ES-I3 (cell line): ENCODE data around the gene SH3TC1.

Source experiments
- H3K36me3 ChIP-seq: 2 replicates; pipeline ENCODE4 v1.6.1; 2013; ENCODE audit warnings: mild to moderate bottlenecking, low read length, control low read depth, moderate library complexity; ENCODE audit not compliant: insufficient read depth
- H3K4me1 ChIP-seq: 2 replicates; pipeline ENCODE4 v1.6.1; 2013; ENCODE audit warnings: mild to moderate bottlenecking, control low read depth, low read length; ENCODE audit not compliant: insufficient read depth
- H3K9ac ChIP-seq: 2 replicates; pipeline ENCODE4 v1.6.1; 2013; ENCODE audit warnings: low read depth, mild to moderate bottlenecking, low read length, moderate library complexity
- H3K9me3 ChIP-seq: 2 replicates; pipeline ENCODE4 v1.6.1; 2013; ENCODE audit warnings: mild to moderate bottlenecking, low read length, moderate library complexity; ENCODE audit not compliant: control insufficient read depth, insufficient read depth

The SH3TC1 gene

DNA sequence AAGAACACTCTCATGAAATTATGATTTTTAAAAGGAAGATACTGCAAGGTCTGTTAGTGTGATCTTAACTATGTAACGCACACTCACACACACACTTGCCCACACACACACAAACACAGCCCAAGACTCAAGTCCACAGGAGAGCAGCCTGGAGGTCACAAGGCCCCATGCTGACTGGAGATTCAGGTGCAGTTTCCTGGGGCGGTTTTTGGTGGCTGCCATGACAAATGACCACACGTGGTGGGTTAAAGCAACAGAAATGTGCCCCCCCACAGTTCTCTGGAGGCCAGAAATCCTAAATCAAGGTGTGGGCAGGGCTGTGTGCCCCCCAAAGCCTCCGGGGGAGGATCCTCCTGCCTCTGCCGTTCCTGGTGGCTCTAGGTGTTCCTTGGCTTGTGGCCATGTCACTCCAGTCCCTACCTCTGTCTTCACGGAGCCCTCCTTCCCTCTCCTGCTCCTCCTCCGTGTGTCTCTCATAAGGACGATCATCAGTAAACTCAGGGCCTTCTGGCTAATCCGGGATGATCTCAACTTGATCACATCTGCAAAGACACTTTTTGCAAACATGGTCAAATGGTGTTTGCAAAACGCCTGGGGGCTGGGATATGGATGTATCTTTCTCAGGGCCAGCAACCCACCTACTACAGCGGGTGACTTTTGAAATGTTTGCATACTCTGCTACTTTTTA is 60.8 kb downstream of the SH3TC1 start:
- H3K9ac ChIP-seq: no peak overlapping the region
- no peaks in the 10 kb centered on the region; the same call in 1 of the 2 replicates for H3K4me1 ChIP-seq
- no peaks in the 10 kb centered on the region for H3K9me3 ChIP-seq
- H3K36me3 ChIP-seq: no peaks in the 10 kb centered on the region

- Histone ChIP-seq H3K9ac (no peak overlapping the region), H3K36me3 (no peaks in the 10 kb centered on the region), H3K9me3 (no peaks in the 10 kb centered on the region), H3K4me1 (no peaks in the 10 kb centered on the region; the same call in 1 of the 2 replicates)
Observed at GRCh38 chr4:8260656-8261111, 61.6 kb downstream of the SH3TC1 start.

GRCh38 chr4:8261851-8262535 is 62.9 kb downstream of the SH3TC1 start:
- peaks cover 3% of the 10 kb centered on the region; the same call in 1 of the 2 replicates for H3K4me1 ChIP-seq
- H3K9ac ChIP-seq: no peak overlapping the region
- H3K9me3 ChIP-seq: no peaks in the 10 kb centered on the region
- no peaks in the 10 kb centered on the region for H3K36me3 ChIP-seq

DNA sequence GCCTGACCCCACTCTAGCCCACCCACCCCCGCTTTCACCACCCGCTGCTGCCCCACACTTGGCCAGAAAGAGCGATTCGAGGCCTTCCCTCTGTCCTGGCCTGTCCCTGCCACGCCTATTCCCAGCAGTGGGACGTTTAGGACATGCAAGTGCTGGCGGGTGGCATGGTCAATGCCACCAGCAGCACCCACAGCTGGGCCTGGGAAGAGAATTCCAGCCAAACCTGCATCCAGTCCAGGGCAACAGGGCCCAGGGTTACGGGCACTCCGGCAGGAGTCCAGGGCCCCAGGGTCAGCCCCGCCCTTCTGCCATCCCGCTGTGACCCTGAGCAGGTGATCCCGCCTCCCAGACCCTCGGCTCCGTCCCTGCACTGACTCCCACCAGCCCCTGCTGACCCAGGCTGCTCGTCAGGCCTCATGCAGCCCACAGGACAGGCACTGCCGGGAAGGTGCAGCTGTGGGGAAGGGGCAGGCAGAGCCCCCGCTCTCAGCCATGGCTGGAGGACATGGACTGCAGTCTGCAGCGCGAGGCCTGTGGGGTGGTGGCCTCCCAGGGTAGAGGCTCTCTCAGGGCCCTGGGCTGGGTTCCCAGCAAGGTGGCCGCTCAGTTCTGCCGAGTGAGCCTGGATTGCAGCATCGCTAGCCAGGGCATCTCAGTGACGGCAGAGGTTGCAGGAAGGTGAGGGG is 63.7 kb downstream of the SH3TC1 start:
- Histone ChIP-seq H3K9ac (no peak overlapping the region), H3K4me1 (peaks cover 4% of the 10 kb centered on the region; the same call in 1 of the 2 replicates), H3K9me3 (no peaks in the 10 kb centered on the region), H3K36me3 (no peaks in the 10 kb centered on the region)

GRCh38 chr4:8263397-8263796 is 64.3 kb downstream of the SH3TC1 start:
- H3K4me1 ChIP-seq: peaks cover 4% of the 10 kb centered on the region; the same call in 1 of the 2 replicates
- H3K9me3 ChIP-seq: no peaks in the 10 kb centered on the region
- no peaks in the 10 kb centered on the region for H3K36me3 ChIP-seq
- H3K9ac ChIP-seq: no peak overlapping the region

GRCh38 chr4:8264106-8264505 is 65.0 kb downstream of the SH3TC1 start:
- Histone ChIP-seq H3K36me3 (no peaks in the 10 kb centered on the region), H3K4me1 (peaks cover 5% of the 10 kb centered on the region; the same call in 1 of the 2 replicates), H3K9me3 (no peaks in the 10 kb centered on the region), H3K9ac (no peak overlapping the region)

DNA sequence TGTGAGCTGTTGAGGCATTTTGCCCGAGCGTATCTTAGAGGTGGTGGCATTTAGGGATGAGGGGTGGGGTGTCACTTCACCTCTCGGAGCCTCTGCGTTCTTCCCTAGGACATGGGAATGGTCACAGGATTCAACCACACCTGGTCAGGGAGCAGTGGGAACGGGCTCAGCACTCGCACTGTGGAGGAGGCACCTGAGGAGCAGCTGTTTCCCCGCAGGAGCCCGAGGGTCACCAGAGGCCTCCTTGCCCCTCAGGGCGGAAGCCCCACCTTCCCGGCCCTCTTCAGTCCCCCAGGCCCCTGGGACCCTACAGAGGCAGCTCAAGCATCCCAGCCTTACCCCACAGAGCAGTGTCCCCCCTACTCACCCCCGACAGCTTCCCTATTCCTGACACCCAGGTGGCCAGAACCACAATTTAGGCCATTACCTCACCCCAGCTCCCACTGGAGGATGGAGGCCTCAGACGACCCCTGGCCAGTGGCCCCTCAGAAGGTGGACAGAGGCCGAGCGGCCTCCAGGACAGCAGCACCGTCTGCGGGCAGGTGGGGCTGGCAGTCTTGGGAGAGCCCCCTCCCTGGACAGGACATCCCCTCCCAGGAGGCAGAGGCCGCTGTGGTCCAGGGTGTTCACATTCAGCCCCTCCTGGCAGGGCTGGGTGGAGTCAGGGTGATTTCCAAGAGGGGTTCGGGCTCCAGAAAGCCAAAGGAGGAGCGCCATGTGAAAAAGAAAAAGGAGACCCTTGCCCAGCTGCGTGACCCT is 66.3 kb downstream of the SH3TC1 start:
- H3K9ac ChIP-seq: no peak overlapping the region
- no peaks in the 10 kb centered on the region for H3K36me3 ChIP-seq
- peaks cover 8% of the 10 kb centered on the region; the same call in 1 of the 2 replicates for H3K4me1 ChIP-seq
- no peaks in the 10 kb centered on the region for H3K9me3 ChIP-seq

GRCh38 chr4:8266088-8266487 is 67.0 kb downstream of the SH3TC1 start:
- no peak overlapping the region for H3K9ac ChIP-seq
- no peaks in the 10 kb centered on the region for H3K36me3 ChIP-seq
- H3K9me3 ChIP-seq: no peaks in the 10 kb centered on the region
- H3K4me1 ChIP-seq: peaks cover 8% of the 10 kb centered on the region; the same call in 1 of the 2 replicates

DNA sequence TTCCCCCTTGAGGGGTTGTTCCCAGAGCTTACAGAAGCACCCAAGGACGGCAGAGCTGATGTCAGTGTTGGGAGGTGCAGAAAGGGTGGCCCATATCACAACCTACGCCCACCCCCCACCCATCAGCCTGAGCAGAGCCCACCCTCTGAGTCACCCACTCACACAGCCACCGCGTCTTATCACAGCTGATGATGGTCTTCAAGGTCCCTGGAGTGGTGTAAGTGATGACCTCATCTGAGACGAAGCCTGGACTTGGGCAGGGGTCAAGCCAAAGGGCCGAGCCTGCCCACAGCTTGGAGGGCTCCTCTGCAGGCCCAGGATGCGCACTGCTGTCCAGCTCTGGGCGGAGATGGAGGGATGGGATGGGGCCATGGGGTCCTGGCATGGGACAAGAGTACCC is 67.4 kb downstream of the SH3TC1 start:
- H3K9ac ChIP-seq: no peak overlapping the region
- no peaks in the 10 kb centered on the region for H3K36me3 ChIP-seq
- peaks cover 8% of the 10 kb centered on the region; the same call in 1 of the 2 replicates for H3K4me1 ChIP-seq
- H3K9me3 ChIP-seq: no peaks in the 10 kb centered on the region

GRCh38 chr4:8267077-8267476 is 68.0 kb downstream of the SH3TC1 start:
- Histone ChIP-seq H3K9ac (no peak overlapping the region), H3K4me1 (peaks cover 8% of the 10 kb centered on the region; the same call in 1 of the 2 replicates), H3K36me3 (no peaks in the 10 kb centered on the region), H3K9me3 (no peaks in the 10 kb centered on the region)

- no peaks in the 10 kb centered on the region for H3K36me3 ChIP-seq
- H3K9me3 ChIP-seq: no peaks in the 10 kb centered on the region
- H3K9ac ChIP-seq: no peak overlapping the region
- H3K4me1 ChIP-seq: peaks cover 8% of the 10 kb centered on the region; the same call in 1 of the 2 replicates
Observed at GRCh38 chr4:8268211-8268610, 69.1 kb downstream of the SH3TC1 start.

DNA sequence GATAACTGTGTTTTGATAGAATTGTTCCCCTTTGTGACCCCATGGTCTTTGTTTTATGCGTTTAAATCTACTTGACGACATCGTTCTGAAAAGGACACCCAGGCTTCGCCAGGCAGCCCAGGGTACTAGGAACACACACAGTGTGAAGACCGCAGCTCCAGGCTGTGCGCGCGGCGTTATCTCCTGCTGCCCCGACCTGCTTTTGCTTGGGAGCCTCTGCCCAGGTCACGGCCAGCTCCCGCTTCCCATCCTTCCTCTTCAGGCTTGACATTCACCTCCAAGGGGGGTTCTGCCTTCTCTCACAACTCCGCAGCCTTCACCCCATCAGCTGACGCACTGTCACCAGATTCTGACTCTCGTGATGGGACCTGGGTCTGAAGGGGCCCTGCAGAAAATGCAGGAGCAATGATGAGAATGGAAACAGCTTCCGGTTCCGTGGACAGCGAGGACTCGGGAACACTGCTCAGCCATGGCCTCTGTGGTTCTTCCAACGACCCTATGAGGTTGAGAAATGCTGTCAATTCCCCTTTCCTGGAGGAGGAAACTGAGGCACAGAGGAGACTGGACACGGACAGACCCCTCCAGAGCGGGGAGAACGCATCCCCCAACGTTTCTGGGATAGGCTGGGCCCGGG is 69.9 kb downstream of the SH3TC1 start:
- Histone ChIP-seq H3K9ac (peak overlapping the region; percentile 52; the same call in 1 of the 2 replicates), H3K4me1 (peaks cover 8% of the 10 kb centered on the region; the same call in 1 of the 2 replicates), H3K9me3 (no peaks in the 10 kb centered on the region), H3K36me3 (no peaks in the 10 kb centered on the region)

GRCh38 chr4:8269535-8270417 is 70.7 kb downstream of the SH3TC1 start, which contains the start of gene HTRA3:
Gene HTRA3, plus strand, starts transcription at chr4:8269754. Its CDS starts 215 bp downstream, at chr4:8269969.
- Histone ChIP-seq H3K9me3 (no peaks in the 10 kb centered on the region), H3K9ac (peak within 1 kb of the TSS; percentile 52), H3K4me1 (peaks cover 8% of the 10 kb centered on the region; the same call in 1 of the 2 replicates), H3K36me3 (no peaks in the 10 kb centered on the region)
